ENCODE results near the gene NOS3.

Gene NOS3

GRCh38 chr7:150968056-150968733 is 22.6 kb upstream of the NOS3 start:
- DNase-seq (ENCODE audit: low read depth, low spot score): no peak
- ChIA-PET POLR2A (no interaction called here), CTCF (interaction anchor here (1.0 to 5.5 kb wide), 5 partner anchors 8 to 144 kb away, joined by 3 to 41 read pairs (median 3); no protein-coding TSS in a partner anchor)
- no peak for TF ChIP-seq CTCF (IDR thresholded peaks at IDR 0.05; ENCODE audit: insufficient read depth, low read length, missing control alignments)
- no peak overlapping the region for H3K4me3 ChIP-seq (ENCODE audit: low read depth, low read length)

DNA sequence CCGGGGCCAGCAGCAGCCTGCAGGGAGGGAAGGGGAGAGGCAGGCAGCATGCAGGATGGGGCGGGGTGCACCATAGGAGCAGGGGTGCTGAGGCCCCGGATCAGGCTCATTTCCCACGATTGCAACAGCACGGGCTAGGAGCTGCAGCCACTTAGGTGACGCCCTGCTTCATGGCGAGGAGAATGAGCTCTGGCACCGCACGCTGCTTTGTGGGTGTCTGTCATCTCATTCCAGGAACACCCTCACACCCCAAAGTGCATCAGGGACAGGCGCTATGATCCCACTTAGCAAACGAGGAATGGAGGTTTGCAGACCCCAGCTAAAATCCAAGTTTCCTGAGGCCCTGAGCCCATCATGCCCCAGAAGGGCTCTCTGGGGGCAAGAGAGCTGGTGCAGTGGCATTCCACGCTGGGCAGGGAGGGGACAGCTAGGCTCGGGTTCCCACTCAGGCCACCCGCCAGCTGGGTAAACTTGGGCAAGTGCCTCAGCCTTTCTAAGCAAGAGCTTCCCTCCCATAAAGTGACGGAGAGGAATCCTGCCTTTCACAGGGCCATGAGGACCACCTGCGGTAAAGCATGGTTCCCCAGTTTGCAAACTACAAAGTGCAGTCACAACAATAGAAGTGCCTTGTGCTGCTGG is 22.0 kb upstream of the NOS3 start:
- DNase-seq (ENCODE audit: low read depth, low spot score): no peak
- no peak for TF ChIP-seq CTCF (IDR thresholded peaks at IDR 0.05; ENCODE audit: insufficient read depth, low read length, missing control alignments)
- no peak overlapping the region for H3K4me3 ChIP-seq (ENCODE audit: low read depth, low read length)
- POLR2A ChIA-PET: interaction anchor here (0.5 kb wide), 1 partner anchor 112 kb away, joined by 3 read pairs; the partner anchor contains the start of gene FASTK
- CTCF ChIA-PET: interaction anchor here (1.0 to 5.5 kb wide), 6 partner anchors 9 to 144 kb away, joined by 3 to 41 read pairs (median 4); no protein-coding TSS in a partner anchor

GRCh38 chr7:150969475-150969874 is 21.3 kb upstream of the NOS3 start:
- no peak overlapping the region for H3K4me3 ChIP-seq (ENCODE audit: low read depth, low read length)
- TF ChIP-seq CTCF (IDR thresholded peaks at IDR 0.05; ENCODE audit: insufficient read depth, low read length, missing control alignments): no peak
- no peak for DNase-seq (ENCODE audit: low read depth, low spot score)
- ChIA-PET CTCF (interaction anchor here (0.9 to 5.5 kb wide), 5 partner anchors 8 to 144 kb away, joined by 3 to 41 read pairs (median 5); no protein-coding TSS in a partner anchor), POLR2A (no interaction called here)

GRCh38 chr7:150970424-150970823 is 20.4 kb upstream of the NOS3 start:
- ChIA-PET POLR2A (no interaction called here), CTCF (interaction anchor here (0.8 to 5.5 kb wide), 6 partner anchors 9 to 141 kb away, joined by 3 to 41 read pairs (median 4); no protein-coding TSS in a partner anchor)
- TF ChIP-seq CTCF (IDR thresholded peaks at IDR 0.05; ENCODE audit: insufficient read depth, low read length, missing control alignments): no peak
- no peak overlapping the region for H3K4me3 ChIP-seq (ENCODE audit: low read depth, low read length)
- DNase-seq (ENCODE audit: low read depth, low spot score): no peak

DNA sequence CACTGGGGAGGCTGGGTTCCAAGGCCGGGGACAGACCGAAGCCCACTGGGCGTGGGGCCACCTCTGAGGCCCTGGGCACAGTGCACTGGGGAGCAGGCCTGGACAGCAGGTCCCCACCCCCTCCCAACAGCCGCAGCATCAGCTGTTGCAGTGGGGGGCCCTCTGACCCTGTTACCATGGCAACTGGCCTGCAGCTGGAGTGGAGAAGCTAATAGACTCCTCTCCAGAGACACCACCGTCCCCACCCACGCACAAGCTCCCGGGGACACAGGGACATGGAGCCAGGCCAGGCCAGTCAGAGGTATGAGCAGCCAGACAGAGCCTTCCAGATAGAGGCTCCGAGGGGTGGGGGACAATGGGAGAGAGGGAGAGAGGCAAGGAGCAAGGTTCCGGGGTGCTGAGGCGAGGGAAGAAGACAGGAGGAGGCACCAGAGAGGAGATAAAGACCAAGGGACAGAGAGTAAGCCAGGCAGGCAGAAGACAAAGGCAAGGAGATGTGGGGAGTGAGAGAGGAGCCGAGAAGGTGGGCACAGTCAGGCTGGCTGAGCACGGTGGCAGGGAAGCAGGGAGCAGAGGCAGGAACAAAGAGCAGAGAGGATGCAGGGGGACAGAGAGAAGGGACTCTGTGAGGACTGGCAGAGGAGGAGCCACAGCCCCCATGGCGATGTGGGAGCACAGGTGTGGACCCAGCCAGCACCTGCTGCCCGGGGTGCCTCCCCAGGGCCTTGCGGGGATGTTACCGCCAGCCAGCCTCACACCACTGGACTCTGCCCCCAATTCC is 19.4 kb upstream of the NOS3 start:
- ChIA-PET CTCF (interaction anchor here (1.0 to 5.5 kb wide), 4 partner anchors 8 to 140 kb away, joined by 3 to 41 read pairs (median 8); no protein-coding TSS in a partner anchor), POLR2A (no interaction called here)
- no peak for TF ChIP-seq CTCF (IDR thresholded peaks at IDR 0.05; ENCODE audit: insufficient read depth, low read length, missing control alignments)
- no peak for DNase-seq (ENCODE audit: low read depth, low spot score)
- H3K4me3 ChIP-seq (ENCODE audit: low read depth, low read length): no peak overlapping the region
